T47D (cell line): Measurements from ENCODE around the gene ACO2.
"Not testable (repeated sequence)": the region's sequence is repeated elsewhere in the genome, so short reads cannot be mapped to it uniquely, and the experiment has no call there.

Experiments used
- DNase-seq, 2 experiments: peaks; one replicate each; pipeline versions ENCODE4 v3.0.0 to v3.0.0-alpha.2; 2011 to 2012; ENCODE audit warnings: low read depth in 1 of 2, low spot score in 1 of 2
- JUND ChIP-seq: IDR thresholded peaks from 2 replicates; pipeline ENCODE4 v1.6.1; 2012; ENCODE audit warnings: low read depth
- in situ Hi-C: cut with HindIII; loops from 2 replicates; pipeline ENCODE4 v1.10.0; 2016; ENCODE audit warnings: low sequenced_read_pairs, low pct_unique_long_range_greater_than_20kb

The ACO2 gene

GRCh38 chr22:41550952-41551491 is 82.1 kb downstream of the ACO2 start:
- no peak for DNase-seq
- in situ Hi-C loops = no loop called here
- TF ChIP-seq JUND = no peak

DNA sequence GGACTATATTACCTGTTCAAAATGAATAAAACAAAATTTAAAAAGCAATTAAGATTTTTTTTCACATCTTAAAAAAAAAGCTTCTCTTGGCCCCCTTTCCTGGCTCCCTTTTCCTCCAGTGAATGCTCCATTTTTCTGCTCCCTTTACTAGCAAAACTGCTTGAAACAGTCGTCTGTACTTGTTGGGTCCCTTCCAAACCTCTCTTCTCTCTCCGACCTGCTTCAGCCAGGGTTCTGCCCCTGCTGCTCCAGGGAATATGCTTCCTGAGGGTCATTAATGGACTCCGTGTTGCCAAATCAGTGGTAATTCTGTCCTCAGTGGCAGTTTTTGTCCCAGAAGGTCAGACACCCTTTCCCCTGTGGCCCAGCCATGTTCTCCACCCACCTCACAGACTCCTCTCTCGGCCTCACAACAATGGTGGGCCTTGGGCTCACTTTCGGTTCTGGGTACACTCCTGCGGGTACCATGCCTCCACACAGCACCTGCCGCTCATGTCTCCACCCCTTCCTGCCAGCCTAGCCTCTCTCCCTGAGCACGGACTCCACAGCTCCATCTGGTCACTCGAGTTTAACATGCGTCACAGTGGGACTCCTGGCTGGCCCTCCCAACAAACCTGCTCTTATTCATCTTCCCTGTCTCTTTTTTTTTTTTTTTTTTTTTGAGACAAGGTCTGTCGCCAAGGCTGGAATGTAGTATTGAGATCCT is 83.1 kb downstream of the ACO2 start:
- DNase-seq = no peak
- no peak for TF ChIP-seq JUND
- in situ Hi-C loops = no loop called here

- TF ChIP-seq JUND = no peak
- in situ Hi-C loops = no loop called here
- no peak for DNase-seq
These were observed 86.5 kb downstream of the ACO2 start for GRCh38 chr22:41555325-41555982.

DNA sequence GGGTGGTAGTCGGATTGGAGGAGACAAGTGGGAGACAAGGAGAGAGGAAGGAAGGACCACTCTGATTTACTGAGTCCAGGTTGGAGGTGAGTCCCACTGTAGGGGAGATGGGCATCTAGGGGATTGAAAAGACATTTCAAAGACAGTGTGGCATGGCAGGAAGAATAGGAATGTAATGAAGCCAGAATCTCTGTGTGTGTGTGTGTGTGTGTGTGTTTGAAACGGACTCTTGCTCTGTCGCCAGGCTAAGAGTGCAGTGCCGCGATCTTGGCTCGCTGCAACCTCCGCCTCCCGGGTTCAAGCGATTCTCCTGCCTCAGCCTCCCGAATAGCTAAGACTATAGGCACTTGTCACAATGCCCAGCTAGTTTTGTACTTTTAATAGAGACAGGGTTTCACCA is 87.6 kb downstream of the ACO2 start:
- DNase-seq = no peak
- in situ Hi-C loops = no loop called here
- no peak for TF ChIP-seq JUND

DNA sequence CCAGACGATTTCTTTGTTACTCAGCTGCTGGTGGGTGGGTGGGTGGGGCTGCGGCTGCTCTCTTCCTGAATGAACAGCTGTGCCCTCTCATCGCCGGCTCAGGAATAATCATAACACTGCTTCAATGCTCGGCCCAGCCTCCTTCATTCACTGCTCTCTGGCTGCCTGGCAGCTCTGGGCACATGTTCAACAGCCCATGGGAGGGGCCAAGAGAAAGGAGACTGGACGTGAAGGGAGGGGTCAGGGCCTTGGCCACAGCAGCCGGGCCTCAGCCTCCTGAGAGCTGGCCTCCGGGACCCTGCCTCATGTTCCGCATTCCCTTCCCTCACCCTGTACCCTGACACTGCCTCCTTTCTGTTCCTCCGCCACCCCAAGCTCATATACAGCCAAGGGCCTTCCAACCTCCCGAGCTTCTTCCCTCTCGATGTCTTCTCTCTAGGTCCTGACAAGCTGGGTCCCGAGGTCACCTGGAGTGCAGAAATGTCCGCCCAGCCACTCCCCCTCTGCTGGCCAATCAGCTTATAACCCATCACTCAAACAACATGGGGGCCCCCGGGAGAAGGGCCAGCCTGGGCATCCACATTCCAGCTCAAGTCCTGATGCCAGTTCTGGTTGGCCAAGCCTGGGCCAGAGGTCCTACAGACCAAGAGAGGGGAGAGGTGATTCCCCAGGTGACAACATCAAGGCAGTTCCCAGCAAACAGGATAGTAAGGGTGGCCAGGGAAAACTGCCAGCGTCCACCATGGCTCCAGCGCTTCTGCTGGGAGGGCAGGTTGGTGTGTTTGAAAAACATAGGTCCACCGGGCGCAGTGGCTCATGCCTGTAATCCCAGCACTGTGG is 88.7 kb downstream of the ACO2 start:
- no peak for DNase-seq
- in situ Hi-C loops = no loop called here
- TF ChIP-seq JUND = no peak

GRCh38 chr22:41558241-41558630 is 89.3 kb downstream of the ACO2 start:
- in situ Hi-C loops, DNase-seq: not testable (repeated sequence)

- no peak for TF ChIP-seq JUND
- DNase-seq = no peak
- in situ Hi-C loops = no loop called here
These were observed 91.2 kb downstream of the ACO2 start for GRCh38 chr22:41560095-41560471.

GRCh38 chr22:41561335-41561734 is 92.4 kb downstream of the ACO2 start:
- in situ Hi-C loops = no loop called here
- DNase-seq = no peak
- TF ChIP-seq JUND = no peak

GRCh38 chr22:41561788-41562187 is 92.9 kb downstream of the ACO2 start:
- TF ChIP-seq JUND = no peak
- DNase-seq = no peak
- in situ Hi-C loops = no loop called here

- in situ Hi-C loops = no loop called here
- no peak for DNase-seq
- TF ChIP-seq JUND = no peak
These were observed 93.5 kb downstream of the ACO2 start for GRCh38 chr22:41562461-41562860.

GRCh38 chr22:41563051-41563711 is 94.3 kb downstream of the ACO2 start:
- no peak for TF ChIP-seq JUND
- in situ Hi-C loops = no loop called here
- no peak for DNase-seq

- DNase-seq = no peak
- in situ Hi-C loops = no loop called here
- no peak for TF ChIP-seq JUND
These were observed 95.6 kb downstream of the ACO2 start for GRCh38 chr22:41564563-41564962.
